H9 (cell line): Measurements from ENCODE around the gene ICE2. TPM values are rescaled to one million over a fixed set of nuclear protein-coding genes. Genes with fewer than 3 reads are reported as not detected.
A peak's percentile ranks its signal among the peaks of the same experiment; 100 is the strongest.

Experiments
- DNase-seq: peaks from one replicate; pipeline ENCODE4 v3.0.0-alpha.2; 2017
- H2AFZ ChIP-seq: one replicate; pipeline ENCODE4 v1.6.1; 2013; ENCODE audit warnings: mild to moderate bottlenecking, low read length, control low read depth, moderate library complexity
- H2AK5ac ChIP-seq: 2 replicates; pipeline ENCODE4 v1.6.1; 2013; ENCODE audit warnings: low read length, control low read depth, mixed read lengths; ENCODE audit not compliant: insufficient read length
- H2BK120ac ChIP-seq: one replicate; pipeline ENCODE4 v1.6.1; 2013; ENCODE audit warnings: low read depth, mild to moderate bottlenecking, low read length, control low read depth, inconsistent platforms; ENCODE audit not compliant: poor library complexity, severe bottlenecking
- H2BK12ac ChIP-seq: 2 replicates; pipeline ENCODE4 v1.6.1; 2013; ENCODE audit warnings: low read length, control low read depth, mixed read lengths, low read depth; ENCODE audit not compliant: insufficient read length
- H2BK15ac ChIP-seq: 2 replicates; pipeline ENCODE4 v1.6.1; 2013; ENCODE audit warnings: low read depth, low read length, control low read depth
- H2BK20ac ChIP-seq: one replicate; pipeline ENCODE4 v1.6.1; 2013; ENCODE audit warnings: low read depth, mild to moderate bottlenecking, low read length, control low read depth, inconsistent platforms; ENCODE audit not compliant: poor library complexity, severe bottlenecking
- H2BK5ac ChIP-seq: 2 replicates; pipeline ENCODE4 v1.6.1; 2013; ENCODE audit warnings: low read length, control low read depth, mixed read lengths; ENCODE audit not compliant: insufficient read length
- H3K14ac ChIP-seq: 2 replicates; pipeline ENCODE4 v1.6.1; 2013; ENCODE audit warnings: low read length, control low read depth; ENCODE audit not compliant: insufficient read depth
- H3K18ac ChIP-seq: 2 replicates; pipeline ENCODE4 v1.6.1; 2013; ENCODE audit warnings: low read depth, mild to moderate bottlenecking, mixed read lengths, low read length, control low read depth; ENCODE audit not compliant: insufficient read length
- H3K23ac ChIP-seq: 2 replicates; pipeline ENCODE4 v1.6.1; 2013; ENCODE audit warnings: low read length, control low read depth, mixed read lengths, low read depth; ENCODE audit not compliant: insufficient read length
- H3K23me2 ChIP-seq: 2 replicates; pipeline ENCODE4 v1.6.1; 2013; ENCODE audit warnings: low read depth, mild to moderate bottlenecking, mixed read lengths, low read length, control low read depth; ENCODE audit not compliant: insufficient read length, poor library complexity, severe bottlenecking
- H3K27ac ChIP-seq: 2 replicates; pipeline ENCODE4 v1.5.1; 2013; ENCODE audit warnings: low read length, control low read depth, mixed read lengths, low read depth; ENCODE audit not compliant: insufficient read length
- H3K27me3 ChIP-seq: 2 replicates; pipeline ENCODE4 v1.6.1; 2013; ENCODE audit warnings: low read length, control low read depth, inconsistent platforms; ENCODE audit not compliant: insufficient read depth
- H3K4ac ChIP-seq: 2 replicates; pipeline ENCODE4 v1.6.1; 2013; ENCODE audit warnings: low read depth, mild to moderate bottlenecking, control low read depth, inconsistent platforms, low read length, moderate library complexity
- H3K4me1 ChIP-seq: 2 replicates; pipeline ENCODE4 v1.6.1; 2013; ENCODE audit warnings: low read length, control low read depth, inconsistent platforms; ENCODE audit not compliant: insufficient read depth
- H3K4me2 ChIP-seq: 2 replicates; pipeline ENCODE4 v1.6.1; 2013; ENCODE audit warnings: low read length, control low read depth, mixed read lengths; ENCODE audit not compliant: insufficient read length, insufficient read depth
- H3K56ac ChIP-seq: 2 replicates; pipeline ENCODE4 v1.6.1; 2013; ENCODE audit warnings: low read depth, mild to moderate bottlenecking, mixed read lengths, low read length, control low read depth; ENCODE audit not compliant: insufficient read length
- H3K79me1 ChIP-seq: 2 replicates; pipeline ENCODE4 v1.6.1; 2013; ENCODE audit warnings: low read depth, mild to moderate bottlenecking, moderate library complexity, low read length, control low read depth, inconsistent platforms; ENCODE audit not compliant: insufficient read depth, poor library complexity, severe bottlenecking
- H3K79me2 ChIP-seq: 2 replicates; pipeline ENCODE4 v1.6.1; 2013; ENCODE audit warnings: low read length, control low read depth, inconsistent platforms; ENCODE audit not compliant: insufficient read depth
- H3K9ac ChIP-seq: 2 replicates; pipeline ENCODE4 v1.6.1; 2013; ENCODE audit warnings: low read length, control low read depth, mixed read lengths; ENCODE audit not compliant: insufficient read length; ENCODE audit errors: extremely low read depth
- H3K9me3 ChIP-seq: one replicate; pipeline ENCODE4 v1.6.1; 2013; ENCODE audit warnings: low read depth, low read length, inconsistent platforms; ENCODE audit not compliant: control insufficient read depth
- H3T11ph ChIP-seq: one replicate; pipeline ENCODE4 v1.6.1; 2013; ENCODE audit warnings: mild to moderate bottlenecking, low read length, control low read depth, inconsistent platforms
- H4K20me1 ChIP-seq: one replicate; pipeline ENCODE4 v1.6.1; 2013; ENCODE audit not compliant: control insufficient read depth, insufficient read length, insufficient read depth
- H4K5ac ChIP-seq: 2 replicates; pipeline ENCODE4 v1.6.1; 2013; ENCODE audit warnings: low read depth, mild to moderate bottlenecking, mixed read lengths, low read length, control low read depth; ENCODE audit not compliant: insufficient read length
- H4K8ac ChIP-seq: replicated peaks from 2 replicates; pipeline ENCODE4 v1.6.1; 2013; ENCODE audit warnings: low read length, control low read depth, mixed read lengths, low read depth; ENCODE audit not compliant: insufficient read length
- H4K91ac ChIP-seq: 2 replicates; pipeline ENCODE4 v1.6.1; 2013; ENCODE audit warnings: low read depth, mild to moderate bottlenecking, moderate library complexity, mixed read lengths, low read length, control low read depth; ENCODE audit not compliant: insufficient read length
- H3K27ac Mint-ChIP-seq, 3 experiments: 2 replicates in 2 of 3; 3 replicates in 1 of 3; pipeline ENCODE4 v1.8.0; 2020 to 2021; ENCODE audit warnings: mixed read lengths in 3 of 3, mild to moderate bottlenecking in 1 of 3, moderate library complexity in 1 of 3
- H3K27me3 Mint-ChIP-seq: 2 replicates; pipeline ENCODE4 v1.8.0; 2021; ENCODE audit warnings: low read depth, mild to moderate bottlenecking, moderate library complexity, mixed read lengths
- H3K36me3 Mint-ChIP-seq, 3 experiments: 2 replicates in 2 of 3; 3 replicates in 1 of 3; pipeline ENCODE4 v1.8.0; 2020 to 2021; ENCODE audit warnings: low read depth in 3 of 3, mixed read lengths in 3 of 3; ENCODE audit not compliant: insufficient read depth in 1 of 3
- H3K4me1 Mint-ChIP-seq, 2 experiments: 2 replicates each; pipeline ENCODE4 v1.8.0; 2020; ENCODE audit warnings: mixed read lengths in 2 of 2
- H3K4me3 Mint-ChIP-seq, 2 experiments: 2 replicates in 1 of 2; 3 replicates in 1 of 2; pipeline ENCODE4 v1.8.0; 2020 to 2021; ENCODE audit warnings: mild to moderate bottlenecking in 2 of 2, mixed read lengths in 2 of 2, moderate library complexity in 1 of 2
- H3K9me3 Mint-ChIP-seq, 2 experiments: 2 replicates in 1 of 2; 3 replicates in 1 of 2; pipeline ENCODE4 v1.8.0; 2020; ENCODE audit warnings: mild to moderate bottlenecking in 2 of 2, mixed read lengths in 2 of 2, moderate library complexity in 1 of 2
- CTCF ChIP-seq: fragments of 200-600 bp; sonication (generic); conservative IDR thresholded peaks from 3 replicates; pipeline ENCODE4 v1.8.0; 2021; ENCODE audit warnings: antibody characterized with exemption, mild to moderate bottlenecking
- WGBS: extraction: QIAGEN DNeasy Blood & Tissue Kit; methylation state at CpG from one replicate; pipeline ENCODE4 v1.1.7; 2013; ENCODE audit warnings: missing lambda C conversion rate, low lambda C conversion rate, mixed read lengths; ENCODE audit not compliant: insufficient read length; ENCODE audit errors: extremely low coverage; 5-methylcytosine and 5-hydroxymethylcytosine counted together
- total RNA-seq: library from RNA; stranded (reverse); gene quantifications from 2 replicates; pipeline ENCODE4 v1.2.1, GENCODE V29; 2021

ICE2 gene
- total RNA-seq, 1 experiment from 2014 or later: 76.3 TPM

- H3K79me1 ChIP-seq: no peaks in the 10 kb centered on the region
- Mint-ChIP-seq H3K27ac (peak overlapping the region in 1 of 3 experiments; percentile 3; a peak in 1 of 7 replicates), H3K4me1 (peaks cover 7 to 14% of the 10 kb centered on the region in 2 experiments; a peak in 2 of 4 replicates), H3K36me3 (peaks cover 5 to 15% (median 13%) of the 10 kb centered on the region in 3 experiments; a peak in 6 of 7 replicates), H3K9me3 (no peaks in the 10 kb centered on the region), H3K27me3 (no peaks in the 10 kb centered on the region), H3K4me3 (no peak overlapping the region)
- H2BK12ac ChIP-seq: no peak overlapping the region
- H3K9ac ChIP-seq: no peak overlapping the region
- H3K23me2 ChIP-seq: no peaks in the 10 kb centered on the region
- H3T11ph ChIP-seq: no peak overlapping the region
- no peak overlapping the region for H3K23ac ChIP-seq
- no peaks in the 10 kb centered on the region for H3K4me1 ChIP-seq
- H4K8ac ChIP-seq: no peak overlapping the region
- no peak overlapping the region for H3K18ac ChIP-seq
- WGBS: no CpG with 5 or more reads among the region's 1 CpG
- TF ChIP-seq CTCF: no peak
- H2BK5ac ChIP-seq: no peak overlapping the region
- H3K4me2 ChIP-seq: no peak overlapping the region
- H3K56ac ChIP-seq: no peak overlapping the region
- no peaks in the 10 kb centered on the region for H4K20me1 ChIP-seq
- DNase-seq: no peak
- no peak overlapping the region for H3K14ac ChIP-seq
- H3K27ac ChIP-seq: no peak overlapping the region
- H2AK5ac ChIP-seq: no peak overlapping the region
- no peak overlapping the region for H2AFZ ChIP-seq
- H3K27me3 ChIP-seq: no peaks in the 10 kb centered on the region
- no peak overlapping the region for H2BK15ac ChIP-seq
- H3K79me2 ChIP-seq: no peaks in the 10 kb centered on the region
- no peaks in the 10 kb centered on the region for H3K9me3 ChIP-seq
- no peak overlapping the region for H2BK20ac ChIP-seq
- H4K91ac ChIP-seq: no peak overlapping the region
- H2BK120ac ChIP-seq: no peak overlapping the region
- no peak overlapping the region for H3K4ac ChIP-seq
- H4K5ac ChIP-seq: no peak overlapping the region
Measured at GRCh38 chr15:60424006-60424405, 54.9 kb downstream of the ICE2 start.
